Measurements from ENCODE around the gene EHBP1L1.

EHBP1L1 gene

DNA sequence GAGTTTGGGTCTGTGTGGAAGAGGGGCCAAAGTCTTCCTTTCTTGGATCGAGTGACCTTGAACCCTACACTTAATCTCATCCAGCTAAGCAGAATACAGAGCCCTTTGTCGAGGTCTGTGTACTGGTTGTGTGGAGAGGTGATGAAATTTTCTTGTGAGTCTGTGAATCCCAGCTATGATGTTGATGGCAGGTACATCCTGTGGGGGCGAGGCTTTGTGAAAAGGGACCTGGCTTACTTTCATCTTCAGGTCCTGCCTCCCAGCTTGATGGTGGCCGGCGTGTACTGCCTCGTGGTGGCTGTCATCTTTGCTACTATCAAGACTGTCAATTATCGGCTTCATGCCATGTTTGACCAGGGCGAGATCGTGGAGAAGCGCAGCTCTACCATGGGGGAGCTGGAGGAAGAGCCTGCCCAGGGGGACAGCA lies 40.7 kb downstream of the EHBP1L1 start:
- DNase-seq (ENCODE audit: low spot score): peak; percentile 15

DNA sequence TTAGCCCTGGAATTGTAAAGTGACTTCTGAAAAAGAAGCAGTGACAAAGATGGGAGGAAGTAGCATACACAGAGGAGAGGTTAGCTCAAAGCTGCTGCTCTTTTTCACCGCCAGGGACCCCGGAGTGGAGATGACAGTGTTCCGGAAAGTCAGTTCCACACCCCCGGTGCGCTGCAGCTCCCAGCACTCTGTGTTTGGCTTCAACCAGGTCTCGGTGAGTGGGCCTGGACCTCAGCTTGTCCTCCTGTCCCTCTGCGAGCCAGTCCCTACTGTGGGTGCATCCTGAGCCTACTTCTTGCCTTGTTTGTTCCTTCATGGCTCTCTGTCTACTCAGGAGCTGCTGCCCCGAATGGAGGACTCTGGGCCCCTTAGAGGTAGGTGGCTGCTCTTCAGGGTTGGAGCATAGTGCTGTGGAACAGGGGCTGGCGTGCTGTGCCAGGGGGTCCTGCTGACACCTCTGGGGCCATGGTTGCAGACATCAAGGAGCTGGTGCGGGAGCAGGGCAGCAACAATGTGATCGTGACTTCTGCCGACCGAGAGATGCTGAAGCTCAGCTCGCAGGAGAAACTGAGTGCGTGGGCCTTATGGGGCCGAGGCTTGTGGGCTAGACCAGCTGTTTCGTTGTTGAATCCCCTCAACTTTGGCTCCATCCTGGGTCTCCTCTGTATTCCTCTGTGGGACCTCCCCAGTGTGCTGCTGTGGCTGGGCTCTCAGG lies 41.4 kb downstream of the EHBP1L1 start:
- DNase-seq (ENCODE audit: low spot score): no peak

DNA sequence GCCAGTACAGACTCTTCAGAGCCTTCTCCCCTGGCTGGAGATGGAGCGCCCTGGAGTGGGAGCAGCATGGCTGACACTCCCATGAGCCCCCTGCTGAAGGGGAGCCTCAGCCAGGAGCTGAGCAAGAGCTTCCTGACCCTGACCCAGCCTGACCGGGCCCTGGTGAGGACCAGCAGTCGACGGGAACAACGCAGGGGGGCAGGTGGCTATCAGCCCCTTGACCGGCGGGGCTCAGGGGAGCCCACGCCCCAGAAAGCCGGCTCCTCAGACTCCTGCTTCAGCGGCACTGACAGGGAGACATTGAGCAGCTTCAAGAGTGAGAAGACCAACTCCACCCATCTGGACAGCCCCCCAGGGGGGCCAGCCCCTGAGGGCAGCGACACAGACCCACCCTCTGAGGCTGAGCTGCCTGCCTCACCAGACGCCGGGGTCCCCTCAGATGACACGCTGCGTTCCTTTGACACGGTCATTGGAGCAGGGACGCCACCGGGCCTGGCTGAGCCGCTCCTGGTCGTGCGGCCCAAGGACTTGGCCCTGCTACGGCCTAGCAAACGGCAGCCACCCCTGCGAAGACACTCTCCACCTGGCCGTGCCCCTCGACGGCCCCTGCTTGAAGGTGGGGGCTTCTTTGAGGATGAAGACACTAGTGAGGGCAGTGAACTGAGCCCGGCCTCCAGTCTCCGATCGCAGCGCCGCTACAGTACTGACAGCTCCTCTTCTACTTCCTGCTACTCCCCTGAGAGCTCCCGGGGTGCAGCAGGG lies 42.3 kb downstream of the EHBP1L1 start:
- DNase-seq (ENCODE audit: low spot score): no peak

DNA sequence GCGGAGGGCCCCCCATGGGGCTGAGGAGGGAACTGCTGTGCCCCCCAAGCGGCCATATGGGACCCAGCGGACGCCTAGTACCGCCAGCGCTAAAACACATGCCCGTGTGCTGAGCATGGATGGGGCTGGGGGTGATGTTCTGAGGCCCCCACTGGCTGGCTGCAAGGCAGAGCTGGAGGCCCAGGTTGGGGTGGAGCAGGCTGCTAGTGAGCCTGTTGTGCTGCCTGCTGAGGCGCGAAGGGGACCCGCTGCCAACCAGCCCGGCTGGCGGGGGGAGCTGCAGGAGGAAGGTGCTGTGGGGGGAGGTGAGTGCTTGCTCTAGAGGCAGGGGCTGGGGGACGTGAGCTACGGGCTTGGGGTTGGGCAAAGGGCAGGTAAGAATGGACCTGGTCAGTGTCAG lies 42.9 kb downstream of the EHBP1L1 start:
- DNase-seq (ENCODE audit: low spot score): no peak

DNA sequence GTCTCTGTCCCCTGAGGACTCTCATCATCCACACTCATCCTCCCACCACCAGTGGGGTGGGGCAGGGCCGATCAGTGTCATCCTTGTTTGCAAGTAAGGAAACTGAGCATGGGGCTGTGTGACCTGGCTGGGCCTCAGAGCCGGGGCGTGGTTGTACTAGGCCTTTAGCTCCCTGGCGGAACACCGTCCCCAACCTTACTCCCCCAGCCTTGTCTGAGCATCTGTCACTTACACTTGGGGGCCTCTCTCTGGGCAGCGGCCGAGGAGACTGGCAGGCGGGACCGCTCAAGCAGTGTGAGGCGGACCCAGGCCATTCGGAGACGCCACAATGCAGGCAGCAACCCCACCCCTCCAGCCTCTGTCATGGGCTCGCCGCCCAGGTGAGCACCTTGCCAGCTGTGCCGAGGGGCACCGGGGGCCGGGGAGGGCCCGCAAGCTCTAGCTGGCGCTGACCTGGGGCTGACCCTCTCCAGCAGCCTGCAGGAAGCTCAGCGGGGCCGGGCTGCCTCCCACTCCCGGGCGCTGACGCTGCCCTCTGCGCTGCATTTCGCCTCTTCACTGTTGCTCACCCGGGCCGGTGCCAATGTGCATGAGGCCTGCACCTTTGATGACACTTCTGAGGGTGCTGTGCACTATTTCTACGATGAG lies 43.6 kb downstream of the EHBP1L1 start:
- DNase-seq (ENCODE audit: low spot score): no peak

DNA sequence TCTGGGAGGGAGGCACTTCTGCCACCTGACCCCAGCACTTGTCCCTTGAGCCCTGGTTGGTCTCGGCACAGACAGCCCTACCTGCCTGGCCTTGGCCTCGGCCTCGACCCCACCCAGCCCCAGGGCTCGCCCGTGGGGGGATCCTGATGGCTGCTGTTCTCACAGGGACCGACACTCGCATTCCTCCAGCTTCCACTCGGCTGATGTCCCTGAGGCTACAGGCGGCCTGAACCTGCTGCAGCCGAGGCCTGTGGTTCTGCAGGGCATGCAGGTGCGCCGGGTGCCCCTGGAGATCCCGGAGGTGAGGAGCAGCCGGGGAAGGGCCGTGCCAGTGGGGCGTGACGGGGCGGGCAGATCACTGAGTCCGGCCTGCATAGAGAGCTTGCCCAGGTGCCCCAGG lies 44.8 kb downstream of the EHBP1L1 start:
- no peak for DNase-seq (ENCODE audit: low spot score)

DNA sequence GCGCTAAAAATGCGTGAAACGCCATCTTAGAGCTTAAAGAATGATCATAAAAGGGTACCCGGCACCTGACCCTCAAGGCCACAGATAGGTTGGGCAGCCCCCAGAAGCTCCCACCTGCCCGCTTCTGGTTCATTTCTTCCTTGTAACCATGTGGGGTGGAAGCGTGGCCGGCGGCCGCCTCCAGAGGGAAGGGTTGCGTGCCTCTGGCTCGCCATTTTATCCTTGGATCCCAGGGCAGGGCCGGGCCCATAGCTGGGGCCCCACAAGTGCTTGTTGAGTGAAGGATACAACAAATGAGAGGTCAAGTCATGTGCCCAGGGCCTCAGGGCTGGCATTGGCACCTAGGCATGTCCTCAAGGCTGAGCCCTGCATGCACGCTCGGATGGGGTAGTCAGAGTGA lies 45.6 kb downstream of the EHBP1L1 start:
- no peak for DNase-seq (ENCODE audit: low spot score)

DNA sequence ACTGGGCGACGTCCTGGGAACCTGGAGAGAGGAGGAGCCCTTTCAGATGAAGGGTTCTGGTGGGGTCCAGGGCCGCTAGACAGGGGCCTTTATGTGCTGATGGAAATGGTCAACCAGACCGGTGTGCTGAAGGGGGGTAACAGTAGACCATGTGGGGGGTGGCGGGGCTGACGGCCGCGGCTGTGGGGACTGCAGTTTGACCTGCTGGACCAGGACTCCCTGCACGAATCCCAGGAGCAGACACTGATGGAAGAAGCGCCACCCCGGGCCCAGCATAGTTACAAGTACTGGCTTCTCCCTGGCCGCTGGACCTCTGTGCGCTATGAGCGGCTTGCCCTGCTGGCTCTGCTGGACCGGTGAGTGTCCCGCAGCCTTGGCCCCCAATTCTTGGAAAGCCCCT lies 46.2 kb downstream of the EHBP1L1 start:
- DNase-seq (ENCODE audit: low spot score): no peak

DNA sequence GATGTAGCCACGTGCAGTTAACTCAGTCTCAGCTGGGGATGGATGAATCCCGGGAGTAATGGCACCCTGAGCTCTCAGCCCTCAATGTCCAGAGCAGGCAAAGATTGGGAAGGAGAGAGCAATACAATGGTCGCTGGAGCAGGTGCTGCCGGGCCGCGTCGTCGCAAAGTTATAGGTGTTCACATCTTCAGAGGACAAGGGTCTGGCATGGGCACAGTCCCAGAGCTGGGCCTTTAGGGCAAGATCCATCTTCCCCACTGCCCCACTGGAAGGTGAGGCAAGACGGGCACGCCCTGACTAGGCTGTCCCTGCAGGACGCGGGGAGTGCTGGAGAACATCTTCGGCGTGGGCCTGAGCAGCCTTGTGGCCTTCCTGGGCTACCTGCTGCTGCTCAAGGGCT lies 47.3 kb downstream of the EHBP1L1 start:
- DNase-seq (ENCODE audit: low spot score): no peak

DNA sequence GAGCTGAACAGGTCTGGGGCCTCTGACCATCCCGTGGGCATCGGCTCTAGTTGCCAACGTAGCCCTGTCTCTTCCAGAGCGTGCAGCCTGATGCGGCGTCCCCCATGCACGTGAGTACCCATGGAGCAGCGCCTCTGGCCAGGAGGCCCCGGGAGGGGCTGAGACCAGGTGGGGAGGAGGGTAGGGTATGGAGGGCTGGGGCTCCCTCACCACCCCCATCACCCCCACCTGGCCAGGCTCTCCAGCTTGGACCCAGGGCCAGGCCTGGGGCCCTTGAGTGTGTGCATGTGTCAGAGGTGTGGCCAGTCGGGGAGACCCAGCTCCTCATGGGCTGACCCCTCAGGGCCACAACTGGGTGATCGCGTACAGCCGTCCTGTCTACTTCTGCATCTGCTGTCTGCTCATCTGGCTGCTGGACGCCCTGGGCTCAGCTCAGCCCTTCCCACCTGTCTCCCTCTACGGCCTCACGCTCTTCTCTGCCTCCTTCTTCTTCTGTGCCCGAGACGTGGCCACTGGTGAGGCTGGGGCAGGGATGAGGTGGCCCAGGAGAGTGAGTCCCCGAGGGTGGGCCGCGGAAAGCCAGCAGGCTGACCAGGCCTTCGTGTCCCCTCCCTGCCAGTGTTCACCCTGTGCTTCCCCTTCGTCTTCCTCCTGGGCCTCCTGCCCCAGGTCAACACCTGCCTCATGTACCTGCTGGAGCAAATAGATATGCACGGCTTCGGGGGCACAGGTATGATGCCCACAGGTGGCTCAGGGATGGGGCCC lies 48.2 kb downstream of the EHBP1L1 start:
- no peak for DNase-seq (ENCODE audit: low spot score)

DNA sequence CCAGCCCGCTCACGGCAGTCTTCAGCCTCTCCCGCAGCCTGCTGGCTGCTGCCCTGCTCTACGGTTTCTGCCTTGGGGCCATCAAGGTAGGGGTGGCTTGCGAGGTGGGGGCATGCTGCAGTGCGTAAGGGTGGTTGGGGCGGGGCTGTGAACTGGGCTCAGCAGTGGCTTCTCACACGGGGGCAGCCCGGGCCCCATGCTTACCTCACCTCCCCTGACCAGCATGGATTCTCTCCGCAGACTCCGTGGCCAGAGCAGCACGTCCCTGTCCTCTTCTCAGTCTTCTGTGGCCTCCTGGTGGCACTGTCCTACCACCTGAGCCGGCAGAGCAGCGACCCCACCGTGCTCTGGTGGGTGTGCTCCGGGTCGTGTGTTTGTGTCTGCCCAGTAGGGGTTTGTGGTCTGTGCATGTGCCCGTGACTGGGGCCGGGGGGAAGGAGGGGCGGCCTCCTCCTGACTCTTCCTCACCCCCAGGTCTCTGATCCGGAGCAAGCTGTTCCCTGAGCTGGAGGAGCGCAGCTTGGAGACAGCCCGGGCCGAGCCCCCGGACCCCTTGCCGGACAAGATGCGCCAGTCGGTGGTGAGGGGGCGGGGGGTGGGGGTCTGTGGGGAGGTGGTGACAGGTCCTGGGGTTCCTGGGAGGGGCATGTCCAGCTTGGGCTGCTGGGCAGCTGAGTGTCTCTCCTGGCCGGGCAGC lies 49.2 kb downstream of the EHBP1L1 start:
- DNase-seq (ENCODE audit: low spot score): no peak

DNA sequence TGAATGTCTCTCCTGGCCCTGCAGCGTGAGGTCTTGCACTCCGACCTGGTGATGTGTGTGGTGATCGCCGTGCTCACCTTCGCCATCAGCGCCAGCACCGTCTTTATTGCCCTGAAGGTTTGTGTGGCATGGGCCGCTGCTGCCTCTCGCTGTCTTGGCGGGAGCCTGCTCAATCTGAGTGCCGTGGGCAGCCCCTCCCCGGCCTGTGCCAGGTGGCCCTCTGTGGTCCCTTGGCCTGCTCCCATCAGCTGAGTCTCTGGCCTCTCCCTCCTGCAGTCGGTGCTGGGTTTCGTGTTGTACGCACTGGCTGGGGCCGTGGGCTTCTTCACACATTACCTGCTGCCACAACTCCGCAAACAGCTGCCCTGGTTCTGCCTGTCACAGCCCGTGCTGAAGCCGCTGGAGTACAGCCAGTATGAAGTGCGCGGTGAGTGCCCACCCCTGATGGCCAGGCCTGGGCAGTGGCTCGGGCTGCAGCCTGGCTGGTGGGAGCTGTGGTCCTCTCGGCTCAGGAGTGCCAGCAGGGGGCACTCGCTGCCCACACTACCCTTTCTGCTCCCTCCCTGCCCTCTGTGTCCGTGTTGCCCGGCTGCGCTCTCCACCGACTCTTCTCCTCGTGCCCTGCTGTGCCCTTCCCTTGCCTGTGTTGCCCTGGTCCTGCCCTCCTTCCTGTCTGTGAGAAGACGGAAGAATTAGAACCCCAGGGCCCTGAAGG lies 49.9 kb downstream of the EHBP1L1 start:
- peak; percentile 37 for DNase-seq (ENCODE audit: low spot score)

DNA sequence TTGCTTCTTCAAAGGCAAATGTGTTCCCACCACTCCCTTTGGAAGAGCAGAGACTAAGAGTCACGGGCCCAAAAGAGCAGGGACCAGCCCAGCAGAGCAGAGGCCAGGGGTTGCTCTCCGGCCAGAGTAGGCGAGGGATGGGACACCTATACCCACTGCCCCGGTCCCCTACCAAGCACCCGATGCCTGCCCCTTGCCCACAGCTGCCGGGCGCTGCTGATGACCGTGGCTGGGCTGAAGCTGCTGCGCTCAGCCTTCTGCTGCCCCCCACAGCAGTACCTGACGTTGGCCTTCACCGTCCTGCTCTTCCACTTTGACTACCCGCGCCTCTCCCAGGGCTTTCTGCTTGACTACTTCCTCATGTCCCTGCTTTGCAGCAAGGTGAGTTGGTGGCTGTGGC lies 51.3 kb downstream of the EHBP1L1 start:
- no peak for DNase-seq (ENCODE audit: low spot score)

DNA sequence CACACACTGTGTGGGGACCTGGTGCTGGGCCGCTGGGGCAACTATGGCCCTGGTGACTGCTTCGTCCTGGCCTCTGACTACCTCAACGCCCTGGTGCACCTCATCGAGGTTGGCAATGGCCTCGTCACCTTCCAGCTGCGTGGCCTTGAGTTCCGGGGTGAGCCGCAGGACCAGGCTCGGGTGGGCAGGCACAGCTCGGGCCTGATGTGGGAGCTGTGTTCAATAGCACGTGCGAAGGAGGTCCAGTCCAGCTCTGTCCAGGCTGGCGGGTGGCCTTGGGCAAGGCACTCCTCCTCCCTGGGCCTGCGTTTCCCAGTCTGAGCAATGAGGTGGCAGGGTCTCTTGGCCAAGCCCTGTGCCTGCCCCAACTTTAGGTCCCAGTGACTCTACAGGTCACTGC lies 53.7 kb downstream of the EHBP1L1 start:
- DNase-seq (ENCODE audit: low spot score): no peak

DNA sequence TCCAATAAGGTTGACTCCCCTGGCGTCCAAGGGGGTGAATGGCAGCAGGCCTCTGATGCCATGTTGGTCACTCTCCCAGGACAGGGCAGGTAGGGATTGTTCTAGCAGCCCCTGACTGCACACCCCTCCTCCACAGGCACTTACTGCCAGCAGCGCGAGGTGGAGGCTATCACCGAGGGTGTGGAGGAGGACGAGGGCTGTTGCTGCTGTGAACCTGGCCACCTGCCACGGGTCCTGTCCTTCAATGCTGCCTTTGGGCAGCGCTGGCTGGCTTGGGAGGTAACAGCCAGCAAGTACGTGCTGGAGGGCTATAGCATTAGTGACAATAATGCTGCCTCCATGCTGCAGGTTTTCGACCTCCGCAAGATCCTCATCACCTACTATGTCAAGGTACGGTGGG lies 54.4 kb downstream of the EHBP1L1 start:
- no peak for DNase-seq (ENCODE audit: low spot score)

DNA sequence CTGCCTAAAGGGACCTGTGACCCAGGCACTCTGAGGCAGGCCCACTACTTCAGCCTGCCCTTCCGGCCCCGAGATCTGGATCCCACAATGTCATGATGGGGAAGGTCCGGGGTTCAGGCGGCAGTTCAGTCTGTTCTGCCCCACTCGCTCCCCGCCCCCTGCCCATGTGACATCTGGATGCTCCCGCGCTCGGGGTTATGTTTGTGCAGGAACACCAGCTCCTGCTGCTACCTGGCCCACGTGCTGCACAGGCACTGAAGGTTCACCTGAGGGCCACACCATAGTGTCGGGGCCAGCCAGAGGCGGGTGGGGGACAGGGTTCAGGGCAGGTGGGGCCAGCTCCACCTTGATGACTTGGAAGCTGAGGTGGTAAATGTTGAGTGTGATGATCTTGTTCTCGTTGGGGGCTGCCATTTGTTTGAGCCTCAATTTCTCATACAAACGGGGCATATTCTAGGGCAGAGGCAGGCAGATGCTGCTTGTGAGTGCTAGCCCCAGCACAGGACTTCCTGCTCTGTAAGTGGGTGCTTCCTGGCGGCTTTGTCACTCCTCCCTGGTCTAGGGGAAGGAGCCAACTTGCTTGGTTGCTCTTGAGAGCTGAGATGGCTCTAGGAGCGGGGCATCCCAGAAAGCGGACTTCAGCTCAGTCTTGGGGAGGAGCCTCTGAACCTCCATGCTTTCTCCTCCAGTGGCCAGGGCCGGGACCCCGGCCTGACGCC lies 57.7 kb downstream of the EHBP1L1 start:
- no peak for DNase-seq (ENCODE audit: low spot score)

DNA sequence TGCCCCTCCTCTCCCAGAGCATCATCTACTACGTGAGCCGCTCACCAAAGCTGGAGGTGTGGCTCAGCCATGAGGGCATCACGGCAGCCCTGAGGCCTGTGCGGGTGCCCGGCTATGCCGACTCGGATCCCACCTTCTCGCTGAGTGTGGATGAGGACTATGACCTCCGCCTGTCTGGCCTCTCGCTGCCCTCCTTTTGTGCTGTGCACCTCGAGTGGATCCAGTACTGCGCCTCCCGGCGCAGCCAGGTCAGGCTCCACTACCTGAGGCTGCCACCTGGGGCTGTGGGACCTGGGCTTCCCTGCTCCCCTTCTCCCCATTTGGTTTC lies 58.2 kb downstream of the EHBP1L1 start:
- no peak for DNase-seq (ENCODE audit: low spot score)

DNA sequence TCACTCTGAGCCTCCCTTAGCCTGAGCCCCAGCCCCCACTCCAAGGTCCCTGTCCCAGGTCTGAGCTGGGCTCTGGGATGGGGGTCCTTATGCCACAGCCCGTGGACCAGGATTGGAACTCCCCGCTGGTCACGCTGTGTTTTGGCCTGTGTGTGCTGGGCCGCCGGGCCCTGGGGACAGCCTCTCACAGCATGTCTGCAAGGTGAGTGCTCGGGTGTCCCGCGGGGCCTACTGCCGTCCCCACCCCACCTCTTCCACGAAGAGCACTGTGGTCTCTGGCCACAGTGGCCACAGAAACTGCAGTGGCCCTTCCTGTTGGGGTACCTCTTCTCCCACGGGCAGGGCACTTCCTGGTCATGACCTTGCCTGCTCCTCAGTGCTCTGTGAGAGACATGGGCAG lies 58.6 kb downstream of the EHBP1L1 start:
- DNase-seq (ENCODE audit: low spot score): no peak

DNA sequence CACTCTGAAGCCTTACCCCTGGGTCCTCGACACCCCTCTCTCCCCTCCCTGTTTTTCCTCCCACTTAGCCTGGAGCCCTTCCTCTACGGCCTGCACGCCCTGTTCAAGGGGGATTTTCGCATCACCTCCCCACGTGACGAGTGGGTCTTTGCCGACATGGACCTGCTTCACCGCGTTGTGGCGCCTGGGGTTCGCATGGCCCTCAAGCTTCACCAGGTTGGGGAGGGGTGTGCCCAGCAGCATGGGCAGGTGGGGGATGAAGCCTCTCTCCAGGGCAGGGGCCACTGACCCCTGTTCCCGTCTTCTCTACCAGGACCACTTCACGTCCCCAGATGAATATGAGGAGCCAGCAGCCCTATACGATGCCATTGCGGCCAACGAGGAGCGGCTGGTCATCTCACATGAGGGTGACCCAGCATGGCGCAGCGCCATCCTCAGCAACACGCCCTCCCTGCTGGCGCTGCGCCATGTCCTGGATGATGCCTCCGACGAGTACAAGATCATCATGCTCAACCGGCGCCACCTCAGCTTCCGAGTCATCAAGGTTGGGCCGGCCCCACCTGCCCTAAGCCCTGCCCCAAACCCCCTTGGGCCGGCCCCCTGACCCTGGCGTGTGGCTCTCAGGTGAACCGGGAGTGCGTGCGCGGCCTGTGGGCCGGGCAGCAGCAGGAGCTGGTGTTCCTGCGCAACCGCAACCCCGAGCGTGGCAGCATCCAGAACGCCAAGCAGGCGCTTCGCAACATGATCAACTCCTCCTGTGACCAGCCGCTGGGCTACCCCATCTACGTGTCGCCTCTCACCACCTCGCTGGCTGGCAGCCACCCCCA lies 59.3 kb downstream of the EHBP1L1 start:
- DNase-seq (ENCODE audit: low spot score): no peak
